Activated CD4-positive, alpha-beta memory T cell treated with anti-CD3 and anti-CD28 coated beads, Interleukin-2, amount 10 ng/mL, durations not matched to agents 7 days and 5 days (primary cell): ENCODE data around the gene HTATIP2. TPM values are rescaled to one million over a fixed set of nuclear protein-coding genes. Genes with fewer than 3 reads are reported as not detected.
"Not testable (repeated sequence)": the region's sequence is repeated elsewhere in the genome, so short reads cannot be mapped to it uniquely, and the experiment has no call there.

Experiments
- CTCF ChIA-PET: fragments of 350-600 bp; sonication (Branson Sonifier 250); formaldehyde crosslinking; loops from one replicate; lab custom pipeline; 2021; ENCODE audit warnings: antibody characterized with exemption, inconsistent platforms; lab: Charles Lee
- POLR2A ChIA-PET: fragments of 350-600 bp; sonication (Branson Sonifier 250); formaldehyde crosslinking; loops from one replicate; lab custom pipeline; 2021; ENCODE audit warnings: antibody characterized with exemption; lab: Charles Lee
- DNase-seq: peaks from one replicate; pipeline ENCODE4 v3.0.0-alpha.2; 2020
- H3K27ac Mint-ChIP-seq: one replicate; pipeline ENCODE4 v1.8.0; 2021; ENCODE audit warnings: mild to moderate bottlenecking, mixed read lengths
- H3K27me3 Mint-ChIP-seq: one replicate; pipeline ENCODE4 v1.8.0; 2021; ENCODE audit warnings: mixed read lengths
- H3K36me3 Mint-ChIP-seq: one replicate; pipeline ENCODE4 v1.8.0; 2021; ENCODE audit warnings: low read depth, mixed read lengths
- H3K4me1 Mint-ChIP-seq: one replicate; pipeline ENCODE4 v1.8.0; 2021; ENCODE audit warnings: mixed read lengths
- H3K4me3 Mint-ChIP-seq: one replicate; pipeline ENCODE4 v1.8.0; 2021; ENCODE audit warnings: mild to moderate bottlenecking, mixed read lengths
- H3K9me3 Mint-ChIP-seq: one replicate; pipeline ENCODE4 v1.8.0; 2021; ENCODE audit warnings: mixed read lengths
- total RNA-seq, 2 experiments: library from RNA; stranded (reverse); gene quantifications; one replicate each; pipeline ENCODE4 v1.2.3, GENCODE V29; 2021

HTATIP2 gene
- total RNA-seq, 2 experiments from 2014 or later, result 48.6 to 50.0 TPM

DNA sequence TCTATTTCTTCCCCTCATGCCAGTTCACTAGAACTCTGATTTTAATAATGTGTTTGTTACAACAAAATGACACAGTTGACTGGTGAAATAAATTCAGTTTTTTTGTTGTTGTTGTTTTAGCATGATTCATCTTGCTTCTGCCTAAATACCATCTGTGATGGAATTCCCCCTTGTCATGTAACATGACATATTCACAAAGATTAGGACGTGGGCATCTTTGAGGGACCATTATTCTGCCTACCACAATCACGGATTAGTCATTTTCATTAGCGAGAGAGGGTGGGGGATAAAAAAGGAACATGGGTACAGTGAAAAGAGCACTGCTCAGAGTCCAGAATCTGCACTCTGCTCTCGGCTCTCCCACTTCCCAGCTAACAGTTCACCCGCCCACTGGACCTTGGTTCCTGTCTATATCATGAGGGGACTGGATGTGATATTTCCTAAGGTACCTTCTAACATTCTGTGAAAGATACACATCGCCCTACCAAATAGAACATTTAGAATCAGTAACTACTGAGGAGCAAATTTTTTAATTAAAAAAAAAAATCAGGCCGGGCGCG, 11.3 kb downstream of the HTATIP2 start:
- no peak overlapping the region for H3K27ac Mint-ChIP-seq
- H3K27me3 Mint-ChIP-seq, result no peaks in the 10 kb centered on the region
- DNase-seq, result no peak
- H3K36me3 Mint-ChIP-seq, result peaks cover 59% of the 10 kb centered on the region
- ChIA-PET CTCF (interaction anchor here (0.9 to 1.4 kb wide), 2 partner anchors 12 to 17 kb away, joined by 5 read pairs; no protein-coding TSS in a partner anchor), POLR2A (interaction anchor here (1.4 kb wide), 1 partner anchor 11 kb away, joined by 4 read pairs; the partner anchor contains the start of gene HTATIP2)
- H3K9me3 Mint-ChIP-seq, result no peaks in the 10 kb centered on the region
- H3K4me1 Mint-ChIP-seq, result peaks cover 19% of the 10 kb centered on the region
- no peak overlapping the region for H3K4me3 Mint-ChIP-seq

DNA sequence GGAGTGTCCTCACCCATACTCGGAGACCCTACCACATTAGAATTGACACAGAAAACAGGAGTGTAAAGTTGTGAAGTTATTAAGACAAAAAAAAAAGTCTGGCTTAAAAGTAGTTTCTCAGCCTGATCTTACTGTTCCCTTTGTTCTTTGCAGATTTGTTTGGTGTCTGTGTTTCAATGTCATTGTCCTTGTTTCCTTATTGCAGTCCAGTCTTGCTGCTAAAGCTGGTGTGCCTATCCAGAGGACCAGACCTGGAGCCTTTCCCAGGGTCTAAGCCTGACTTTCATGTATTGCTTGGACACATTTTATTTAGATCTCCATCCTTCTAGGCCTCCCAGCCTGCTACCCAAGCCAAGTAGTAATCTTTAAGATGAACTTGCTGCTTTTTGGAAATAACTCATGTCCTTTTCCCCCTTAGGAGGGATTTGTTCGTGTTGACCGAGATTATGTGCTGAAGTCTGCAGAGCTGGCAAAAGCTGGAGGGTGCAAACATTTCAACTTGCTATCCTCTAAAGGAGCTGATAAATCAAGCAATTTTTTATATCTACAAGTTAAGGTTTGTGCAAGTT, 12.7 kb downstream of the HTATIP2 start:
- H3K9me3 Mint-ChIP-seq, result no peaks in the 10 kb centered on the region
- POLR2A ChIA-PET, result interaction anchor here (1.0 kb wide), 1 partner anchor 8 kb away, joined by 3 read pairs; no protein-coding TSS in a partner anchor
- no peaks in the 10 kb centered on the region for H3K27me3 Mint-ChIP-seq
- H3K4me3 Mint-ChIP-seq, result no peak overlapping the region
- H3K27ac Mint-ChIP-seq, result no peak overlapping the region
- H3K36me3 Mint-ChIP-seq, result peaks cover 53% of the 10 kb centered on the region
- CTCF ChIA-PET, result interaction anchor here (0.6 kb wide), 1 partner anchor 481 kb away, joined by 3 read pairs; no protein-coding TSS in a partner anchor
- peaks cover 13% of the 10 kb centered on the region for H3K4me1 Mint-ChIP-seq
- no peak for DNase-seq

DNA sequence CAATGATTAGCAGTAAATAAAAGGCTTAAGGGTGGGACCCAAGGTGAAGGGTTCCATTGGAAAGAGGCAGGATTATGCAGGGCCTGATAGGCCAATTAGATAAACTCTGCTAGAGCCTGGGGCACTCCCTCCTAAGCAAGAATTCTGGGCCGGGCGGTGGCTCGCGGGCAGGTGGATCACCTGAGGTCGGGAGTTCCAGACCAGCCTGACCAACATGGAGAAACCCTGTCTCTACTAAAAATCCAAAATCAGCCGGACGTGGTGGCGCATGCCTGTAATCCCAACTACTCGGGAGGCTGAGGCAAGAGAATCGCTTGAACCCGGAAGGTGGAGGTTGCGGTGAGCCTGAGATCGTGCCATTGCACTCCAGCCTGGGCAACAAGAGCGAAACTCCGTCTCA, 22.5 kb downstream of the HTATIP2 start:
- ChIA-PET POLR2A (interaction anchor here (1.1 to 1.4 kb wide), 2 partner anchors 17 to 22 kb away, joined by 3 to 10 read pairs; partner anchors contain the start of gene HTATIP2), CTCF (interaction anchor here (1.0 to 1.6 kb wide), 4 partner anchors 8 to 25 kb away, joined by 4 to 8 read pairs (median 4); partner anchors contain the start of gene HTATIP2)
- not testable (repeated sequence) for H3K27me3 Mint-ChIP-seq, H3K9me3 Mint-ChIP-seq, DNase-seq
- Mint-ChIP-seq H3K4me1 (peaks cover 37% of the 10 kb centered on the region), H3K4me3 (peak overlapping the region; percentile 83), H3K27ac (peak overlapping the region; percentile 59), H3K36me3 (peaks cover 30% of the 10 kb centered on the region)

DNA sequence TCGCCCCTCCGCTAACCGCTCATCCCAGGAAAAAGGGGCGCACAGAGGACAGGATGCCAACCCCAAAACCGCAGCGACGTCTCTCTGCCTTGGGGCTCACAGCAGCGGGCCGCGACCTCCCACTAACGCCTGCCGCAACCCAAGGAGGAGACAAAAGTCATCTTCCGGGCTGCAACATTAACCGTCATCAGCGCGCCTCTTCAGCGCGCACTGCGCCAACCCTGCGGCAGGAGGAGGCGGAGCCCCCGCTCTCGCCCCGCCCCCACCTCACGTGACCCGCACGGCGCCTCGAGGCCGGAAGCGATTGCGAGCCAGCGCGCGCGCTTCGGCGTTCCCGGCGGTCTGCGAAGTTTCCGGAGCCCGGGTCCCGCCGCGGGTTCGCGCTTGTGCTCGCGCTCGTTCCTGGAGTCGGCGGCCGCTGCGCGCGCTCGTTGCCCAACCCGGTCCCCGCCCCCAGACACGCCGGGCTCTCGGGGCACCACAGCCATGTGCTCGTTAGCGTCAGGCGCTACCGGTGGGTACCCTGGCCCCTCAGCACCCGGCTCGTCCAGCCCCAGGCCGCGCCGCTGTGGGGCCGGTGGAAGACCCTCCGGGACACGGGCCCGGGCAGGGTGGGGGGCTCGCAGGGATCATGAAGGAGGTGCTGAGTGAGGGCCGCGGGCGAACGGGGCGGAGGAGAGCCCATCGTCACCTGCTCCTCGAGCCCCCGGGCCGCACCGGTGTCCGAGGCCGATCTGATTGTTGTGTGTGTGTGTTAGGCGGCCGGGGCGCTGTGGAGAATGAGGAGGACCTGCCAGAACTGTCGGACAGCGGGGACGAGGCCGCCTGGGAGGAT, 24.0 kb downstream of the HTATIP2 start, which contains the start of gene PRMT3:
TSS of gene PRMT3 (plus strand) at position 456 of the 835 bp plus-strand sequence. CDS start at position 487, 31 bp downstream.
- POLR2A ChIA-PET, result interaction anchor here (0.7 to 1.7 kb wide), 7 partner anchors 10 to 23 kb away, joined by 3 to 10 read pairs (median 5); partner anchors contain the start of gene HTATIP2
- Mint-ChIP-seq H3K9me3 (no peaks in the 10 kb centered on the region), H3K4me3 (peak within 1 kb of the TSS; percentile 83), H3K27ac (peak within 1 kb of the TSS; percentile 100), H3K36me3 (peaks cover 27% of the 10 kb centered on the region), H3K4me1 (peaks cover 43% of the 10 kb centered on the region), H3K27me3 (no peaks in the 10 kb centered on the region)
- peak; percentile 97 for DNase-seq
- CTCF ChIA-PET, result interaction anchor here (0.8 to 2.0 kb wide), 7 partner anchors 9 to 24 kb away, joined by 4 to 10 read pairs (median 5); partner anchors contain the start of gene HTATIP2

DNA sequence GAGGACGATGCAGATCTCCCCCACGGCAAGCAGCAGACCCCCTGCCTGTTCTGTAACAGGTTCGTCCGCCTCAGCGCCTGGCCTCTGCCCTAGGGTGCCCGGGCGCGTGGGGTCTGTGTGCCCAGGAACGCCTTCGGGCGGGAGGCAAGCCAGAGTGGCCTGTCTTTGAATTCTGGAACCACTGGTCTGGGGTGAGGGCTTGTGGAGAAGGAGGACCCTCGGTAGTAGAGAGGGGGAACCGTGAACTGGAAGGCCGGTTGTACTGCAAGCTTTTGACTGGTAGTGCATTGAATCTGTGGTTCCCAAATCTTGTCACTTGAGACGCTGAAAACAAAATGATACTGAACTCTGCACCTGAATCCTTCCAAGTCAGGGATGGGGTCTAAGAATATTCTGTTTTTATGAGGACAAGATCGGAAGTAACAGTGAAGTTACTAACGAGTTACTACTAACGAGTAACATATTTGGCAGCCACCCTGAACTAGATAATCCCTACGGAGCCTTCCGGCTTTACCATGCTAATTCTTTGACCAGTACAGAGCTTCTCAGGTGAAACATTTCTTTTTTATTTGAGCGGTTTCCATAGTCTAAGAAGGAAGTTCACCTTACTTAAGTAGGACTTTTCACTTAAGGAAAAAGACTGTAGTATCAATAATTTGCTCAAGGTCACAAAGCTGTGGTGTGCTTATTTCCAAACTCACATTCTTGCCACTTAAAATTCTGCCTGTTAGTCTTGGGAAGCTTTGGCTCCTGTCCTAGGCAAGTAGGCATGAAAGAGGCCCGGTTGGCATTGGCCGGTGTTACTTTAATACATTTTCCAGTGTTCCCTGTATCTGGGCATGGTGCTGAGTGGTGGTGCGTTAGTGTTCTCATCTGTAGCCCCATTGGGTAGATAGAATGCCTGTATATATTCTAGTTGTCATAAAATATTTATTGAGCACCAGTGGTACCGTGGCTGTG, 24.9 kb downstream of the HTATIP2 start:
- POLR2A ChIA-PET, result interaction anchor here (1.1 to 1.7 kb wide), 5 partner anchors 9 to 26 kb away, joined by 3 to 6 read pairs (median 5); partner anchors contain the start of gene HTATIP2
- Mint-ChIP-seq H3K36me3 (peaks cover 29% of the 10 kb centered on the region), H3K9me3 (no peaks in the 10 kb centered on the region), H3K4me3 (peak overlapping the region; percentile 83), H3K27me3 (no peaks in the 10 kb centered on the region), H3K4me1 (peaks cover 49% of the 10 kb centered on the region), H3K27ac (peak overlapping the region; percentile 100)
- no peak for DNase-seq
- CTCF ChIA-PET, result interaction anchor here (0.7 to 2.0 kb wide), 4 partner anchors 9 to 55 kb away, joined by 3 to 10 read pairs (median 4); no protein-coding TSS in a partner anchor

DNA sequence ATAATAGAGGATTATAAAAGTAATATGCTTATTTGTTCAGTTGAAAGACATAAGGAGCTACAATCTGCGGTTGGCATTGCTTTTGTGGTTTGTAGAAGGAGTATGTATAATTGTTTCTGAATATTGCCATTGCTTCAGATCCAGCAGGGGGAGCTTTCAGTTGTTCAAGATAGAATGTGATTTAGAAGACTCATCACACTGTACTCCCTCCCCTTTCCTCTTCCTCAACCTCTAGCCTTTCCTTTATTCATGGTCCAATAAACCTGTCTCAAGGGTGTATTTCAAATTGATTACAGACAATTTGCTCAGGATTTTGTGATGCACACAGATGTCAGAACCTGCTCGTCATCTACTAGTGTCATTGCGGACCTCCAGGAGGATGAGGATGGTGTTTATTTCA, 33.8 kb downstream of the HTATIP2 start:
- H3K4me3 Mint-ChIP-seq, result no peak overlapping the region
- H3K36me3 Mint-ChIP-seq, result peaks cover 38% of the 10 kb centered on the region
- H3K27me3 Mint-ChIP-seq, result no peaks in the 10 kb centered on the region
- ChIA-PET POLR2A (interaction anchor here (1.0 to 1.2 kb wide), 3 partner anchors 9 to 33 kb away, joined by 3 to 5 read pairs (median 3); no protein-coding TSS in a partner anchor), CTCF (interaction anchor here (0.8 to 2.0 kb wide), 16 partner anchors 8 to 264 kb away, joined by 3 to 15 read pairs (median 5); no protein-coding TSS in a partner anchor)
- peaks cover 21% of the 10 kb centered on the region for H3K4me1 Mint-ChIP-seq
- H3K27ac Mint-ChIP-seq, result no peak overlapping the region
- DNase-seq, result peak; percentile 34
- no peaks in the 10 kb centered on the region for H3K9me3 Mint-ChIP-seq

DNA sequence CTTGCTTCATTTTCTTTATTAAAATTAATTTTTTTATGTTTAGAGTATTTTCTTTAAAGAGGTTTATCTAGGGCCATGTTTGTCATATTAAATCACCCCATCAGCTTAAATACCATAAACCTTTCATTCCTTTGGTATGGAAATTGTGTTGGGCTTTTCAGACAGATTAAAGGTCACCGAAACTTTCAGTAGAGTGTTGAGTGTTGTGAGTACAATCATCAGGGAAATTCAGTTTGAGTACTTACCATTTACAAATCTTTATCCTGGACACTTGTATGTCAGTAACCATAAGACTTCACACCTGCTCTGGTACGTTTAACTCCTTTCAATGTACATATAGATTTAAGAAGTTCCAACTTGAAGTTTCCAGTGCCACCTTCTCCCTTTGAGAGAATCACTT, 36.0 kb downstream of the HTATIP2 start:
- Mint-ChIP-seq H3K4me3 (no peak overlapping the region), H3K27ac (no peak overlapping the region), H3K36me3 (peaks cover 41% of the 10 kb centered on the region), H3K27me3 (no peaks in the 10 kb centered on the region), H3K4me1 (peaks cover 13% of the 10 kb centered on the region), H3K9me3 (no peaks in the 10 kb centered on the region)
- DNase-seq, result no peak
- POLR2A ChIA-PET, result no interaction called here
- CTCF ChIA-PET, result interaction anchor here (1.6 kb wide), 1 partner anchor 210 kb away, joined by 3 read pairs; no protein-coding TSS in a partner anchor

DNA sequence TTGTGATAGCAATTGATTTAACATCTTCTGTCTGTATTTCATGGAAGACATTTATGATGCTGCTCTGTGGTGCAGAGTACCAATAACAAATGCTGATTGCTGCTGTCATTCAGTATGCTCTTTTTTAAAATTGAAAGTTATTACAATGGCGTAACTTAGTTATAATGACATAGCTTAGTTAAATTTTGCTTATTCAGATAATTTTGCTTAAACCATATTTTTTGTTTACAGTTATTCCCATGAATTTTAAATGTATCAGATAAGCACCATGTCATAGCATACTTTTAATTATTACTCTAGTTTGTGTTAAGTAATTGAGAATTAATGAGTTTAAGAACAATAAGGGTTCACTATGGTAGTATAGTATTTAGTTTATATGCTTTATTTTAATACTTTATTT, 39.5 kb downstream of the HTATIP2 start:
- POLR2A ChIA-PET, result no interaction called here
- CTCF ChIA-PET, result interaction anchor here (0.8 kb wide), 1 partner anchor 8 kb away, joined by 4 read pairs; no protein-coding TSS in a partner anchor
- H3K9me3 Mint-ChIP-seq, result no peaks in the 10 kb centered on the region
- H3K27me3 Mint-ChIP-seq, result no peaks in the 10 kb centered on the region
- no peak for DNase-seq
- no peak overlapping the region for H3K27ac Mint-ChIP-seq
- no peak overlapping the region for H3K4me3 Mint-ChIP-seq
- peaks cover 36% of the 10 kb centered on the region for H3K36me3 Mint-ChIP-seq
- H3K4me1 Mint-ChIP-seq, result peaks cover 1% of the 10 kb centered on the region

DNA sequence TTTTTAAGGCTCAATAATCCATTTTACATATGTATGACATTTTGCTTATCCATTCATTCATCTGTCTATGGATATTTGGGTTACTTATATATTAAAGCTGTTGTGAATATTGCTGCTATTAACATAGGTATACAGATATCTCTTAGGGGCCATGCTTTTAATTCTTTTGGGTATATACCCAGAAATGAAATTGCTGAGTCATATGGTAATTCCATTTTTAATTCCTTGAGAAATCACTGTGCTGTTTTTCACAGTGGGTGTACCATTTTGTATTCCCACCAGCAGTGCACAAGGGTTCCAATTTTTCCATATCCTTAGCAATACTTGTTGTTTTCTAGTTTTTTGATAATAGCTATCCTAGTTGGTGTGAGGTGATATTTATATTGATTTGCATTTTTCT, 43.0 kb downstream of the HTATIP2 start:
- ChIA-PET POLR2A (no interaction called here), CTCF (no interaction called here)
- no peak overlapping the region for H3K27ac Mint-ChIP-seq
- H3K36me3 Mint-ChIP-seq, result peaks cover 38% of the 10 kb centered on the region
- no peak for DNase-seq
- H3K4me3 Mint-ChIP-seq, result no peak overlapping the region
- no peaks in the 10 kb centered on the region for H3K9me3 Mint-ChIP-seq
- peaks cover 6% of the 10 kb centered on the region for H3K4me1 Mint-ChIP-seq
- H3K27me3 Mint-ChIP-seq, result no peaks in the 10 kb centered on the region

DNA sequence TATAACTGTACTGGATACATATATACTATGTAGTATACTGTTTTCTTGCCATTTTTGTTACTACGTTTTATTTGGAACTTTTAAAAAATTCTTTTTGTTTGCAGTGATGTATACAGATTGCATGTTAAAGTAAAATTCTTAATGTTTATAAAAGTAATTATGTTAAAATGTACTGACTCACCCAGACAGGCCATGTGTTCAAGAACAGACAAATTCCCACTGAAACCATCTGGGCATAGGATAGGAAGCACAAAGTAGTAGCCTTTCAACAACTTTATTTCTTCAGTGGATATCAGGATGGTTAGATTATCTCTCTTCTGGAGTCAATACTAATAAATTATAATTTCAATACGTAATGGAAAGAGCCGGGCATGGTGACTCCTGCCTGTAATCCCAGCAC, 43.8 kb downstream of the HTATIP2 start:
- DNase-seq, result no peak
- CTCF ChIA-PET, result no interaction called here
- POLR2A ChIA-PET, result no interaction called here
- Mint-ChIP-seq H3K27ac (no peak overlapping the region), H3K4me1 (peaks cover 6% of the 10 kb centered on the region), H3K36me3 (peaks cover 43% of the 10 kb centered on the region), H3K27me3 (no peaks in the 10 kb centered on the region), H3K9me3 (no peaks in the 10 kb centered on the region), H3K4me3 (no peak overlapping the region)

DNA sequence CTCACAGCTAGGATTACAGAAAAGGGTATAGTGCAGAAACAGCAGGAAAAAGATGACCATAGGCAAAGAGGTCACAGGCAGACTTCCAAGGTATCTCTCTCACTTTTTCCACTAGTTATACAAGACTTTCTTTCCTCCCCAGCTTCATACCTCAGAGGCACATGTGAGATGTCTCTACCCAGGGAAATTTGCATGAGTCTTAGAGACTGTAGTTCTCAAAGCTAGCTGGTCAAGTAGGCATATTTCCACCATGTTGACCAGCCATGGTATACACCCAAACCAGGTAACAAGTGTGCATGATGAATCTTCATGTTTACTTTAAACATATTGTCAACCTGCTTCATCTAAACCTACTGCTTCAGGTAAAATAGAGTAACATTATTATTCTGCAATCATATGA, 51.9 kb downstream of the HTATIP2 start:
- no peak for DNase-seq
- Mint-ChIP-seq H3K27ac (no peak overlapping the region), H3K36me3 (peaks cover 39% of the 10 kb centered on the region), H3K4me1 (peaks cover 13% of the 10 kb centered on the region), H3K27me3 (no peaks in the 10 kb centered on the region), H3K4me3 (no peak overlapping the region), H3K9me3 (no peaks in the 10 kb centered on the region)
- POLR2A ChIA-PET, result no interaction called here
- CTCF ChIA-PET, result no interaction called here
